Activated T-helper 1 cell treated with anti-CD3 and anti-CD28 coated beads, Interleukin-12 subunit alpha, Interleukin-12 subunit beta, Interleukin-2, Interleukin-4 antibody, amounts not matched to agents 30 ng/mL and 10 ng/mL and 1 ng/mL, durations not matched to agents 14 hours and 24 hours and 36 hours (primary cell): ENCODE data around the gene ACVR1. TPM values are rescaled to one million over a fixed set of nuclear protein-coding genes. Genes with fewer than 3 reads are reported as not detected.

ENCODE experiments used
- DNase-seq: peaks from one replicate; pipeline ENCODE4 v3.0.0; 2021; ENCODE audit warnings: low spot score
- H3K27ac Mint-ChIP-seq: one replicate; pipeline ENCODE4 v1.8.0; 2021; ENCODE audit warnings: mild to moderate bottlenecking, mixed read lengths
- H3K27me3 Mint-ChIP-seq: one replicate; pipeline ENCODE4 v1.8.0; 2022; ENCODE audit warnings: mild to moderate bottlenecking, moderate library complexity, mixed read lengths; ENCODE audit not compliant: insufficient read depth
- H3K36me3 Mint-ChIP-seq: one replicate; pipeline ENCODE4 v1.8.0; 2021; ENCODE audit warnings: low read depth, mixed read lengths
- H3K4me1 Mint-ChIP-seq: one replicate; pipeline ENCODE4 v1.8.0; 2021; ENCODE audit warnings: low read depth, mixed read lengths
- H3K4me3 Mint-ChIP-seq: one replicate; pipeline ENCODE4 v1.8.0; 2021; ENCODE audit warnings: mild to moderate bottlenecking, moderate library complexity, mixed read lengths
- H3K9me3 Mint-ChIP-seq: one replicate; pipeline ENCODE4 v1.8.0; 2021; ENCODE audit warnings: mixed read lengths
- intact Hi-C: fragments of 100-400 bp; cut with micrococcal nuclease; formaldehyde crosslinking; loops from one replicate; pipeline ENCODE4 v1.15.1; 2024
- total RNA-seq: library from RNA; stranded (reverse); gene quantifications from 2 replicates; pipeline ENCODE4 v1.2.3, GENCODE V29; 2022

Gene ACVR1
- total RNA-seq, 1 donor from 2014 or later, result 44.0 TPM

DNA sequence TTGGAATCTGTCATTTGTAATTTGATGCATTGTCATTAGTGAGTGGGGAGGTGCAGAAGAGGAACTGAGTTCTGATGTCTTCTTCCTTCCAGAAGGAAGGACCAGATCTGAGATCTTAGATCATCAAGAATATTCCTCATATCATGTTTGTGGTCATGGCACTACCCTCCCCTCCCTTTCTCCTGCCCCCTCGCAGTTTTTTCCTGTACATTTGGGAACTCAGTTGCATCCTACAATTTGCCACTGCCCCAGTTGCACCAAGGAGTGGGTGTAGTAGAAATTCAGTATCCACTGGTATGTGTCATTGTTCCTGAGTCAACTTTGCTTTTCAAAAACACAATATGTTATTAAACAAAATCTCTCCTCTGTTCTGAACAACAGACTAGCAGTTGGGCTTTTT lies 26.6 kb upstream of the ACVR1 start:
- peaks cover 56% of the 10 kb centered on the region for H3K4me1 Mint-ChIP-seq

DNA sequence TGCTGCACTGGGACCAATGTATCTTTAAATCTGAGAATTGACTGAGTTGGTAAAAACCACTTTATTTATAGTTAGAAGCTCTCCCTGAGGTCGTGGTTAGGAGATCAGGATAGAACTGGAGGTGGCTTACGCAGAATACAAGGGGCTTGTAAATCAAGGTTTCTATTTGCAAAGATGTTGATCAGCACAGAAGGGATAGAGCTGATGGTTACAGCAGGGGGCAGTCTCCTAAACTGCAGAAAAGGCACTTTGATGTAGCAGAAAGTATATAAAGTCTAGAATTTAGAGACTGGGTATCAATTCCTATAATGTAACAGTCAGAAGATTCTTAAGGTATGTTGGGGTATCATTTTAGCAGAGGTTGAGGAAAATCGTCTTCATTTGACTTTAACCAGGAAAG lies 25.2 kb upstream of the ACVR1 start:
- intact Hi-C loops, result no loop called here
- no peaks in the 10 kb centered on the region for H3K9me3 Mint-ChIP-seq
- peaks cover 6% of the 10 kb centered on the region for H3K36me3 Mint-ChIP-seq
- H3K27me3 Mint-ChIP-seq, result no peaks in the 10 kb centered on the region
- DNase-seq, result no peak
- peak overlapping the region; percentile 97 for H3K27ac Mint-ChIP-seq
- H3K4me3 Mint-ChIP-seq, result no peak overlapping the region
- peaks cover 66% of the 10 kb centered on the region for H3K4me1 Mint-ChIP-seq

More for the DNA sequence above, 26.6 kb upstream of the ACVR1 start:
- H3K27ac Mint-ChIP-seq, result peak overlapping the region; percentile 35
- no peak overlapping the region for H3K4me3 Mint-ChIP-seq
- no peaks in the 10 kb centered on the region for H3K27me3 Mint-ChIP-seq
- no peaks in the 10 kb centered on the region for H3K9me3 Mint-ChIP-seq
- peaks cover 7% of the 10 kb centered on the region for H3K36me3 Mint-ChIP-seq
- intact Hi-C loops, result no loop called here
- DNase-seq, result no peak

DNA sequence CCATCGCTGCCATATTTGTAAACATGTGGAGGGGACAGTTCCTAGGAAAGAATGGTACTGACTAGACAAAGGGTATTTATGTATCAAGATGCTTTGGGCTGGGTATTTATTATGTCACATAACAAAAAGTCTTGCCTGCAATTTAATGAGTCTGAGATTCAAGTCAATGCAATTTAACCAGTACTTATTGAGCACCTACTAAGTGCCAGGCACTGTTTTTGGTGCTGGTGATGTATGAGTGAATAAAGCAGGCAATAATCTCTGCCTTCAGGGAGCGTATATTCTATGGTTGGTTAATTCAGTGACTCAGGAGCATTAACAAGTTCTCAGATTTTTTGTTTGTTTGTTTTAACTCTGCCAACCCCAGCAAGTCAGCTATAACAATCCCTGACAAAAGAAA lies 24.6 kb upstream of the ACVR1 start:
- no peaks in the 10 kb centered on the region for H3K27me3 Mint-ChIP-seq
- peaks cover 6% of the 10 kb centered on the region for H3K36me3 Mint-ChIP-seq
- no peak for DNase-seq
- peak overlapping the region; percentile 97 for H3K27ac Mint-ChIP-seq
- intact Hi-C loops, result no loop called here
- H3K9me3 Mint-ChIP-seq, result no peaks in the 10 kb centered on the region
- H3K4me1 Mint-ChIP-seq, result peaks cover 66% of the 10 kb centered on the region
- H3K4me3 Mint-ChIP-seq, result peak overlapping the region; percentile 82

DNA sequence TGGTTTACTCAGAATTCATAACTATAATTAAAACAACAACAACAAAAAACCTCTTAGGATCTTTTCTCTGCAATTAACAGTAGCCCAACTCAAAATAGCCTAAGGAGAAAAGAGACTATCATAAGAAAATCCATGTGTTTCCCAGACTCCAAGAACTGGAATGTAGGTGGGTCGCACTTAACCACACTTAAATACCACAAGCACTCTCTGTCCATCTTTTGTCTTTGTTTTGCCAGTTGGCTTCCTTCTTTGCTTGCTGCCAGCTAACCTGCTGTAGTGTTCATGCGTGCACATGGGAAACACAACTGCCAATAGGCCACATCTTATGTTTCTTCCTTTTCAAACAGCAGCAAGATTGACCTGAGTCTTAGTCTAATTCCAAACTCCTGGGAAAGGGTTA lies 24.1 kb upstream of the ACVR1 start:
- H3K9me3 Mint-ChIP-seq, result no peaks in the 10 kb centered on the region
- peak overlapping the region; percentile 82 for H3K4me3 Mint-ChIP-seq

DNA sequence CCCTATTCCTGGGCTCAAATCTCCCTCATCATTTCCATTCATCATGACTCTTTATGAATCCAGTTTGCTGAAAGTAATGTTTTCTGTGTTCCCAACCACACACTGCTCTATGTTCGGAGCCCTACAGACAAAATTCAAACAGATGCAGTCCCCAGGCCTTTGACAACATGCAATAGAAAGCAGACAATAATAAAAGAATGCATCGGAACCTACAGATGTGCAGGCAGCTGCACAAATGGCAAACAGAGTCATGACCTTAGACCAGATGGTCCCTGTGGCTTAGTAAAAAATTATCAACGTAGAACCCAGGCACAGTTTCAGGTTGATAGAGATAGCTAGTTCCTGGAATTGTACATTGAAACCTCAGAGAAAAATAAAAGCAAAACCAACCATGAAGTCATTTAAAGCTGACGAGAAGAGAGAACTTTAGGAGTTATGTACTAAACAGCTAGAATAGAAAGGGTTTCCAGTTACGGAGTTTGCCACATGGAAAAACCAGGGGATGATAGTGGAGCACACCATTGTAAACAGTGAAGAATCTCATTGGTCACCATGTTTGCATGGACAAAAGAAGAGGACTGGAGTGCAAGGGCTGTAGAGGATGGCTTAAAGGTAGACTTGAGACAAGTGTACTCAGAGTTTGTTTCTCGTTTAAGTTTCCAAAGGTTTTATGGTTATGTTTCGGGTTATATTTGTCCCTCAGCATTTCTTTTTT lies 23.2 kb upstream of the ACVR1 start:
- DNase-seq, result peak; percentile 34
- Mint-ChIP-seq H3K4me1 (peaks cover 77% of the 10 kb centered on the region), H3K9me3 (no peaks in the 10 kb centered on the region), H3K27ac (peak overlapping the region; percentile 97), H3K27me3 (no peaks in the 10 kb centered on the region), H3K36me3 (peaks cover 6% of the 10 kb centered on the region), H3K4me3 (peak overlapping the region; percentile 82)
- intact Hi-C loops, result loop anchor here (1.0 to 5.0 kb wide), 19 partner anchors 34 to 1978 kb away; partner anchors contain the start of genes ACVR1C, CCDC148, ERMN and MARCHF7

More for the DNA sequence above, 24.1 kb upstream of the ACVR1 start:
- DNase-seq, result no peak
- Mint-ChIP-seq H3K27me3 (no peaks in the 10 kb centered on the region), H3K36me3 (peaks cover 6% of the 10 kb centered on the region), H3K27ac (peak overlapping the region; percentile 97), H3K4me1 (peaks cover 70% of the 10 kb centered on the region)
- intact Hi-C loops, result no loop called here

DNA sequence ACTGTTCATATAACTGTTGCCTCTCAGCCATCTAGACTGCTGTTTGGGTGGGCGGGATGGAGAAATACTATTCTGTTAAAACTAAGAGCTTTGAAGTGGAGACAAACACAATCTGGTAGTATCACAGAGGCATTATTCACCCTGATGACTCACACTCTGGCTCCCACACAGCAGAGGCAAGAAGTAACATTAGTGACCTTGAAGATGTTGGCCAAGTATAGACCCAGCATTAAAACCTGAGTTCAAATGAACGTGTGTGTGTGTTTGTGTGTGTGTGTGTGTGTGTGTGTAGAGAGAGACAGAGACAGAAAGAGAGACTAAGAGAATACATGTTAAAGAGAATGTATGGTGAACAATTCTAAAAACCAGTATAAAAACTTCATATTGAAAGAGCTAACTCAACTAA lies 22.5 kb upstream of the ACVR1 start:
- Mint-ChIP-seq H3K4me3 (peak overlapping the region; percentile 82), H3K36me3 (peaks cover 2% of the 10 kb centered on the region), H3K4me1 (peaks cover 79% of the 10 kb centered on the region), H3K27ac (peak overlapping the region; percentile 97), H3K9me3 (no peaks in the 10 kb centered on the region), H3K27me3 (no peaks in the 10 kb centered on the region)
- DNase-seq, result peak; percentile 43
- intact Hi-C loops, result loop anchor here (1.0 to 5.0 kb wide), 12 partner anchors 60 to 1979 kb away; partner anchors contain the start of genes CCDC148, ERMN, MARCHF7 and PKP4

DNA sequence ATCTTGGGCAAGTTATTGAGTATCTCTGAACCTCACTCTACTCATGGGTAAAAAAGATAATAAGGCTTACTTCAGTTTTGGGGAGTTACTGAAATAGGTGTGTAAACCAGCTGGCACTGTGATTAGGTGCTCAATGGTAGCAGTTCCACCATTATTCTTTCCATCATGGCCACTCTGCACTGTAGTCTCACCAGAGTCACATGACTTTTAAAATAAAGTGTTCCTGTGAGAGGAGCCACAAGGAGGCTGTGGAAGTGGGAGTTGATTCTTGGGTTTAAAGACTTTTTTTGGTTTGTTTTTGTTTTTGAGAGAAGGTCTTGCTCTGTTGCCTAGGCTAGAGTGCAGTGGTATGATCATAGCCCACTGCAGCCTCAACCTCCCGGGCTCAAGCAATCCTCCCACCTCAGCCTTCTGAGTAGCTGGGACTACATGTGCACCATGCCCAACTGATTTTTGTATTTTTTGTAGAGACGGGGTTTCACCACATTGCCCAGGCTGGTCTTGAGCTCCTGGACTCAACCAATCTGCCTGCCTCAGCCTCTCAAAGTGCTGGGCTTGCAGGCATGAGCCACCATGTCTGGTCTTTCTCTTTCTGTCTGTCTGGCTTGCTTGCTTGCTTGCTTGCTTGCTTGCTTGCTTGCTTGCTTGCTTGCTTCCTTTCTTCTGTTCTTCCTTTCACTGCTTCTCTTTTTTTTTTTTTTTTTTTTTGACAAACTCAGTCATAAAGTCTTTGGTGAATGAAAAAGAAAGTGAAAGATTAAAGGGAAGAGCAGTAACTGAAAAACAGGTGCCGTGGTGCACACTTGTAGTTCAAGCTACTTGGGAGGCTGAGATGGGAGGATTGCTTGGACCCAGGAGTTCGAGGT lies 21.2 kb upstream of the ACVR1 start:
- Mint-ChIP-seq H3K4me3 (peak overlapping the region; percentile 82), H3K4me1 (peaks cover 79% of the 10 kb centered on the region), H3K36me3 (peaks cover 2% of the 10 kb centered on the region), H3K27ac (peak overlapping the region; percentile 97), H3K9me3 (no peaks in the 10 kb centered on the region), H3K27me3 (no peaks in the 10 kb centered on the region)
- intact Hi-C loops, result loop anchor here (1.0 to 5.0 kb wide), 6 partner anchors 21 to 1980 kb away; partner anchors contain the start of genes ACVR1, CCDC148, ERMN and MARCHF7
- peak; percentile 52 for DNase-seq

DNA sequence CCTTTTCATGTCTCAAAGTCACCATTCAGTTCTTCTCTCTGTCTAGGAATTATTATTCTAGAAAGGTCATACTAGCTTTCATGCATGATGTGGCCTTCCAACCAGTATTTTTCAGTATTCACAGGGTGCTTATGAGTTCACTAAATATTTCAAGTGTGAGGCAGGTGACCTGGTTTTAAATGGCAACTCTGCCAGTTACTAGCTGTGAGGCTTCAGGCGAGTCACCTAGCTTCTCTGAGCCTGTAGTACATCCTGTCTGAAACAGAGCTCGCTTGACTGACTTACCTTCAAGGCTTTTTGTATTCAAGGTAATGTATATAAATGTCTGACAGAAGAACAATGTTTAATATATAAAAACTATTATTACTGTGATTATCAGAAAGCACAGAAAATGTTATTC lies 19.4 kb upstream of the ACVR1 start:
- H3K9me3 Mint-ChIP-seq, result peaks cover 8% of the 10 kb centered on the region
- H3K4me3 Mint-ChIP-seq, result no peak overlapping the region
- peaks cover 3% of the 10 kb centered on the region for H3K36me3 Mint-ChIP-seq
- H3K27me3 Mint-ChIP-seq, result no peaks in the 10 kb centered on the region
- intact Hi-C loops, result loop anchor here (5.0 kb wide), 5 partner anchors 562 to 1982 kb away; partner anchors contain the start of genes CCDC148, ERMN, MARCHF7 and PKP4
- H3K4me1 Mint-ChIP-seq, result peaks cover 83% of the 10 kb centered on the region
- H3K27ac Mint-ChIP-seq, result no peak overlapping the region
- DNase-seq, result no peak

DNA sequence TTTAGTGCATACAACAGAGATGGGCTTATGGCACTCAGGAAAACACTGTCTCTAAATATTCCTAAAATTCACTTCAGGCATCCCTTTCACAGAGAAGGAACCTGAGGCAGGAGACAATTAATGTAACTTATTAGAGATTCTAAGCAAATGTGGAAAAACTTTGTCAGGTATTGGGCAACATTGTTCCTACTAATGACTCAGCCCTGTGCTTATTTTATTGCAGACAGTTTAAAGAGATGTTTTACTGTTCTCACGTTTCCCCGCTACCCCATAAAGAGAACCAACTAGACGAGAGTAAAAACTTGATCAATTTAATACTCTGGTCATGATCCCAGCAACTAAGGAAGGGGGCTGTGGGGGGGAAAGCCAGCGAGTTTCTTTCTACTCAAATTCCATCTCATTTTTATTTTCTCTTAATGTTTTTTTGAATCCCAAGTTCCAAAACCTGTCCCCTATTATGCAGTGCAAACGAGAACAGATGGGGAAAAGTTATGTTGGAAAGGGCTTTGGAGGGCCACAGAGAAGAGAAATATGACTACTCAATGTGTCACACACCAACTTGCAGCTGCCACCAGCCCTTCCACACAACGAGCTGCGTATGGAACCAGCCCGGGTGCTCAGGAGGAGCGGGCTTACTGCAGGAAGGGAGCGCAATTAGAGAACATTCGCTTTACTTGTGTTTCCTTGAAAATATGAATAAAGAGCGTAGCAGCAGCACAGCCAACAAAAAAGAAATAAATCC lies 18.7 kb upstream of the ACVR1 start:
- DNase-seq, result no peak
- Mint-ChIP-seq H3K9me3 (peaks cover 10% of the 10 kb centered on the region), H3K27me3 (no peaks in the 10 kb centered on the region)

DNA sequence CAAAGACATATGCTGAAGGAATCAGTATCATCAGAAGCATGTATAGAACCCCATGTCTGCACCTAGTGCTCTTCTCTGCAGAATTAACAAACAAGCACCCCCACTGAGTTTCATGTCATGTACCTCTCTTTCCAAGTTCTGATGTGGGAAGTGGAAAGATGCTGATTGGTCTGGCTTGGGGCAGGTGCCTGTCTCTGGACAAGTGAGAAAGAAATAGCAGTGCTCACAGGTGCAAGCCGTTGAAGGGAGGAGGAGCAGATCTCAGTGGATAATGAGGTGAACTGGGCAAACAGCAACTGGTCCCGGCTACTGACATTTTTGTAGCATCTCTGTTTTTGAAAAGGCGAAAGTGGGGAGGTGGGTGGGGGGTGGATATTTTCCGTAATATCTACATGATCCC lies 17.5 kb upstream of the ACVR1 start:
- Mint-ChIP-seq H3K4me1 (peaks cover 68% of the 10 kb centered on the region), H3K9me3 (peaks cover 16% of the 10 kb centered on the region), H3K36me3 (peaks cover 6% of the 10 kb centered on the region), H3K27me3 (no peaks in the 10 kb centered on the region), H3K27ac (no peak overlapping the region), H3K4me3 (no peak overlapping the region)
- intact Hi-C loops, result no loop called here
- DNase-seq, result no peak

More for the DNA sequence above, 18.7 kb upstream of the ACVR1 start:
- H3K36me3 Mint-ChIP-seq, result peaks cover 3% of the 10 kb centered on the region
- peaks cover 77% of the 10 kb centered on the region for H3K4me1 Mint-ChIP-seq
- H3K27ac Mint-ChIP-seq, result peak overlapping the region; percentile 61
- intact Hi-C loops, result loop anchor here (5.0 kb wide), 5 partner anchors 562 to 1982 kb away; partner anchors contain the start of genes CCDC148, ERMN, MARCHF7 and PKP4
- H3K4me3 Mint-ChIP-seq, result no peak overlapping the region

DNA sequence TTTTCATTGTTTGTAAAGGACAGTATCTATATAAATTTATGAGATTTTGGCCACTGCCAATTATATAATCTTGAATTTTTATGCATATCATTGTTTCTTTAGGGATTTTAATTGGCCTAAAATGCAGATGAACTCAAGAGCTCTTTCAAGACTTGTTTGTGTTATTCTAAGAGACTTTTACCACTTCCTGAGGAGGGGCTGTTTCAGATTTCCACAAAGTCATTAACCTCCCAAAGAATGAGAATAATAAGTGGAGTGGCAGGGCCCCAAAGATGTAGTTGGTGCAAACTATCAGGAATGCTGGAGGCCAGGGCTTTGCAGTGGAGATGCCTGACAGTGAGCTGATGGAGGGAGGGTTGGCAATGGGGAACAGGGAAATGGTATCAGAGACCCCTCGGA lies 15.5 kb upstream of the ACVR1 start:
- Mint-ChIP-seq H3K36me3 (peaks cover 9% of the 10 kb centered on the region), H3K27ac (peak overlapping the region; percentile 80), H3K4me1 (peaks cover 56% of the 10 kb centered on the region), H3K9me3 (peaks cover 16% of the 10 kb centered on the region), H3K4me3 (peak overlapping the region; percentile 57), H3K27me3 (no peaks in the 10 kb centered on the region)
- no peak for DNase-seq
- intact Hi-C loops, result no loop called here

DNA sequence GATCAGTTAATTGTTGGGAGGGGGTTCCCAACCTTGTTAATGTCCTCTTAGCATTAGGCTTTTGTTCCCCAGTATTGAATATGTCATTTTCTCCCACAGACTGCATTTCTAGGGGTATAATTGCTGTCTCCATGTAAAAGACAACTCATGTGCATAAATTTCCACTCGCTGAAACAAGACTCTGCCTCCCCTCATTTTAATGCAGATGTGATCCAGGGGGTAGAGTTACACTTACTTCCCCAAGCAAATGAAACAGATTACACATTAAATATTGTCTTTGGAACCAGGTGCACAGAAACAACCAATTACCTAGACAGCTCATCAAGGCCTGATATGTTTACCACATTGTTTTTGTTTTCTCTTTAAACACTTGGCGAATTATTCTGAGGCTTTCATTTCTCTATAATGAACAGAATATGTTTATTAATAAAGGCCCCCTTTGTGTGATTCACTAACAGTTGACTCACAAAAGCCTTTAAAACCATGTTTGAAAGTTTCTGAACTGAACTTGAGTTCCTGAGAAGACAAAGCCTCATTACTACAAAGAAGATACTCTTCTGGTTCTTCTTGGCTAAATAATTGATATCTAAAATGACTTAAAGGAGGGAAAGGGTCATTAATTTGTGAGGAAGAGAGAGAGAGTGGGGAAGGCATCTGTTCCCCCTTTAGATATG lies 15.0 kb upstream of the ACVR1 start:
- H3K4me3 Mint-ChIP-seq, result peak overlapping the region; percentile 66
- no peak for DNase-seq
- peaks cover 9% of the 10 kb centered on the region for H3K36me3 Mint-ChIP-seq
- peaks cover 51% of the 10 kb centered on the region for H3K4me1 Mint-ChIP-seq
- intact Hi-C loops, result no loop called here
- H3K27ac Mint-ChIP-seq, result peak overlapping the region; percentile 80
- no peaks in the 10 kb centered on the region for H3K27me3 Mint-ChIP-seq
- peaks cover 16% of the 10 kb centered on the region for H3K9me3 Mint-ChIP-seq
